Measurements from ENCODE around the gene CTAG2. TPM values are rescaled to one million over a fixed set of nuclear protein-coding genes. Genes with fewer than 3 reads are reported as not detected.

Gene CTAG2
- polyA plus RNA-seq, 1 experiment, result not detected

DNA sequence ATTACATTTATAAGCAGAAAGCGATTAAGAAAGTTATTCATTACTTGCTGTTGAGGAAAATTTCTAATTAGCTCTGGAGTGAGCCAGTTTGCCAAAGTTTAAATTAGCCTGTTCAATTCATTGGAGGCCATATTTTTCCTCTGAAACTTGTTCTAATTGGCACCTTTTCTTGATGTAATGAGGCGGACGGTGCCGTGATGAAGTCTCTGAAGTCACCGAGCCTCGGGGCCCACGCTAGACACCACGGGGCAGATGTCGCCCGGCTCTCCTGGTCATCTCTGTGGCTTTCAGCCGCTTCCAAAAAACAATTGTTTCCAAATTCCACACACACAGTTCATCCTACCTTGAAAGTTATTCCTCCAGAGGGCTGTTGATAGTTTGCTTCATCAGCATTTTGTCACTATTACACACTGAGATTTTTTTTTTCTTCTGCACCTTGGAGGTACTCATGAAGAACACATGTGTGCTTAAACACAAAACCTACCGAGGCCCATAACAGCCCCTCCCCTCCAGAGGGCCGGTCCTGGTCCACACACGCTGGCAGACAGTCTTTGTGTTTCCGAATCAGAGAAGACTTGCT lies 3.9 kb upstream of the CTAG2 start:
- no peak overlapping the region for H3K4me3 ChIP-seq (ENCODE audit: low read depth, low read length)
- CTCF ChIA-PET, result no interaction called here
- no peaks in the 10 kb centered on the region for H3K36me3 ChIP-seq (ENCODE audit: control insufficient read depth, insufficient read depth, low read length)
- H3K27me3 ChIP-seq (ENCODE audit: control insufficient read depth, insufficient read depth, low read length), result no peaks in the 10 kb centered on the region
- POLR2A ChIA-PET, result no interaction called here
- DNase-seq (ENCODE audit: low read depth), result no peak
- TF ChIP-seq, protein P1, sequence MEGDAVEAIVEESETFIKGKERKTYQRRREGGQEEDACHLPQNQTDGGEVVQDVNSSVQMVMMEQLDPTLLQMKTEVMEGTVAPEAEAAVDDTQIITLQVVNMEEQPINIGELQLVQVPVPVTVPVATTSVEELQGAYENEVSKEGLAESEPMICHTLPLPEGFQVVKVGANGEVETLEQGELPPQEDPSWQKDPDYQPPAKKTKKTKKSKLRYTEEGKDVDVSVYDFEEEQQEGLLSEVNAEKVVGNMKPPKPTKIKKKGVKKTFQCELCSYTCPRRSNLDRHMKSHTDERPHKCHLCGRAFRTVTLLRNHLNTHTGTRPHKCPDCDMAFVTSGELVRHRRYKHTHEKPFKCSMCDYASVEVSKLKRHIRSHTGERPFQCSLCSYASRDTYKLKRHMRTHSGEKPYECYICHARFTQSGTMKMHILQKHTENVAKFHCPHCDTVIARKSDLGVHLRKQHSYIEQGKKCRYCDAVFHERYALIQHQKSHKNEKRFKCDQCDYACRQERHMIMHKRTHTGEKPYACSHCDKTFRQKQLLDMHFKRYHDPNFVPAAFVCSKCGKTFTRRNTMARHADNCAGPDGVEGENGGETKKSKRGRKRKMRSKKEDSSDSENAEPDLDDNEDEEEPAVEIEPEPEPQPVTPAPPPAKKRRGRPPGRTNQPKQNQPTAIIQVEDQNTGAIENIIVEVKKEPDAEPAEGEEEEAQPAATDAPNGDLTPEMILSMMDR (IDR thresholded peaks at IDR 0.05; ENCODE audit: insufficient read depth, low read depth, low read length), result no peak

DNA sequence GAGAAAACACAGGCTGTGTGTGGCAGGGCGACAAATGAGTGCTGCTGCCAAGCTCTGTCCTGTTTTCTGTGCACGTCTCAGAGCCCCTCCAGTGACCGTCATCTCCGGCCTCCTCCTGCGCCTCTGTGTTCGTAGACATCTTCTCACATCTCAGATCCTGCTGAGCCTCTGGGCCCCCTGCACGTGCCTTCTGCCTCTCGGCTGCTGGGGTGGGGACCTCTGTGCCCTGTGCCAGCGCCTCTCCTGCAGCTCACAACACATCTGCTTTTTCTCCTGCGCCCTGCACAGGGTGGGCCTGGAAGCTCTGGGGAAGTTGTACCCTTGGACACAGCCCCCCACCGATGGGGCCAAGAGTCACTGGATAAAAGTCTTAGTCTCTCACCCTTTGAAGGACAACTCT lies 2.4 kb upstream of the CTAG2 start:
- H3K4me3 ChIP-seq (ENCODE audit: low read depth, low read length), result no peak overlapping the region
- no peaks in the 10 kb centered on the region for H3K27me3 ChIP-seq (ENCODE audit: control insufficient read depth, insufficient read depth, low read length)
- DNase-seq (ENCODE audit: low read depth), result no peak
- no peaks in the 10 kb centered on the region for H3K36me3 ChIP-seq (ENCODE audit: control insufficient read depth, insufficient read depth, low read length)
- ChIA-PET POLR2A (no interaction called here), CTCF (no interaction called here)
- TF ChIP-seq, protein P1 (IDR thresholded peaks at IDR 0.05; ENCODE audit: insufficient read depth, low read depth, low read length), result no peak

DNA sequence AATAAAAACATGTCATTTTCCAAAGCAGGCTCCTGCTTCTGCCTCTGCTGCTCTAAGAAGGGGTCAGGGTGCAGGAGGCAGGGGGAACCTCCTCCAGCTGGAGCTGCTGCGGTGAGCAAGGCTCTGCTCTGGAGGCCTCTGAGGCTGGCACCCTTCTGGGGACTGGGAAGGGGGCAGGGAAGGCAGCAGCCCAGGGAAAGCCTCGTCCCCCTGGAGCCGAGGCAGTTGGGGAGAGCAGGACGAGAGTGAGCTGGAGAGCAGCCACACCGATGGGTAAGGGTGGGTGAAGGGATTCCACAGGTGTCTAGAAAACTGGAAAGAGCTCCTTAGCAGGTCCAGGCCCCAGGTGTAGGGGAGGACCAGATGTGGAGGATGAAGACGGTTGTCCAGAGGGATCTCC lies 2.0 kb upstream of the CTAG2 start:
- POLR2A ChIA-PET, result no interaction called here
- TF ChIP-seq, protein P1 (IDR thresholded peaks at IDR 0.05; ENCODE audit: insufficient read depth, low read depth, low read length), result no peak
- Histone ChIP-seq H3K27me3 (ENCODE audit: control insufficient read depth, insufficient read depth, low read length) (no peaks in the 10 kb centered on the region), H3K36me3 (ENCODE audit: control insufficient read depth, insufficient read depth, low read length) (no peaks in the 10 kb centered on the region), H3K4me3 (ENCODE audit: low read depth, low read length) (no peak overlapping the region)
- CTCF ChIA-PET, result no interaction called here
- no peak for DNase-seq (ENCODE audit: low read depth)

DNA sequence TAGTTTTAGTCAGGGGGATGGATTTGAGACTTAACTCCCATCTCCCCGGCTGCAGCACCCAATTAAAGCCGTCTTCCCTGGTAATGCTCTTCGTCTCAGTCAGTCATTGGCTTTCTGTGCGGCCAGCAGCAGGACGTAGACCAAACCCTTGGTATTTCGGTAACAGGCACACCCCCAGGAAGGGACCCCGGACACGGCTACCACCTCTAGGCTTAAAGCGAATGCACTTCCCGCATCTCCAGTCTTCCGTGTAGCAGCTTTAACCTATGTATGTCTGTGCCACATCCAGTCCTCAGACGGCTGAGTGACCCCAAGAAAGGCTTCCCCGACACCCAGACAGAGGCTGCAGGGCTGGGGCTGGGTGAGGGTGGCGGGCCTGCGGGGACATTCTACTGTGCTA lies 1.5 kb upstream of the CTAG2 start:
- no peak overlapping the region for H3K4me3 ChIP-seq (ENCODE audit: low read depth, low read length)
- DNase-seq (ENCODE audit: low read depth), result no peak
- H3K27me3 ChIP-seq (ENCODE audit: control insufficient read depth, insufficient read depth, low read length), result no peaks in the 10 kb centered on the region
- POLR2A ChIA-PET, result no interaction called here
- CTCF ChIA-PET, result no interaction called here
- TF ChIP-seq, protein P1 (IDR thresholded peaks at IDR 0.05; ENCODE audit: insufficient read depth, low read depth, low read length), result no peak
- H3K36me3 ChIP-seq (ENCODE audit: control insufficient read depth, insufficient read depth, low read length), result no peaks in the 10 kb centered on the region

DNA sequence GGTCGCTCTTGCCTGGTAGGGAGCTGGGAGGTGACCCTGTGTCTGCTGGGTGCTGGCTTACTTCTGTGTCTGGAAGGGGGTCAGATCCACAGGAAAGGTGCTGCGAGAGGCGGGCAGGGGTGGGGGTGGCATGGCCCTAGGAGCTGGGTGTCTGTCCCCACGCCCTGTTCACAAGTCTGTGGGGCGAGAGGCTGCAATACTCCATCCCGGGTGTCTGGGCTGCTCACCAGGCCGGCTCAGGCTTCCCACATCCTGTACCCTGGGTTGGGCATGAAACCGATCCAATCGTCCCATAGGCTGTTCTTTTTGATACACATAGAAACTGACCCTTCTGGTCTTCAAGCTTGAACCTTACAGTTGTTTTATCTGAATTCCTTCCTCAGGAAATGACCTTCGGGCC lies 993 bp upstream of the CTAG2 start:
- Histone ChIP-seq H3K4me3 (ENCODE audit: low read depth, low read length) (no peak overlapping the region), H3K27me3 (ENCODE audit: control insufficient read depth, insufficient read depth, low read length) (no peaks in the 10 kb centered on the region), H3K36me3 (ENCODE audit: control insufficient read depth, insufficient read depth, low read length) (no peaks in the 10 kb centered on the region)
- no peak for DNase-seq (ENCODE audit: low read depth)
- ChIA-PET CTCF (no interaction called here), POLR2A (no interaction called here)
- TF ChIP-seq, protein P1 (IDR thresholded peaks at IDR 0.05; ENCODE audit: insufficient read depth, low read depth, low read length), result no peak

Data from BJ (cell line).